Measurements from ENCODE around the gene RPS24. TPM values are rescaled to one million over a fixed set of nuclear protein-coding genes. Genes with fewer than 3 reads are reported as not detected.
"Not testable (repeated sequence)": the region's sequence is repeated elsewhere in the genome, so short reads cannot be mapped to it uniquely, and the experiment has no call there.

The RPS24 gene
- total RNA-seq, 1 experiment from 2014 or later: 2,229 TPM

GRCh38 chr10:78053211-78053868 lies 19.7 kb downstream of the RPS24 start:
- peak; percentile 79 for DNase-seq (ENCODE audit: low read depth)

- DNase-seq (ENCODE audit: low read depth): no peak
Measured at GRCh38 chr10:78058562-78058961, 24.9 kb downstream of the RPS24 start.

- no peak for DNase-seq (ENCODE audit: low read depth)
Measured at GRCh38 chr10:78059906-78060702, 26.4 kb downstream of the RPS24 start.

GRCh38 chr10:78062296-78062695 lies 28.6 kb downstream of the RPS24 start:
- DNase-seq (ENCODE audit: low read depth): no peak

GRCh38 chr10:78063236-78063635 lies 29.6 kb downstream of the RPS24 start:
- DNase-seq (ENCODE audit: low read depth): no peak

GRCh38 chr10:78064919-78065318 lies 31.3 kb downstream of the RPS24 start:
- DNase-seq (ENCODE audit: low read depth): not testable (repeated sequence)

GRCh38 chr10:78065611-78066010 lies 31.9 kb downstream of the RPS24 start:
- DNase-seq (ENCODE audit: low read depth): no peak

GRCh38 chr10:78066012-78066411 lies 32.3 kb downstream of the RPS24 start:
- DNase-seq (ENCODE audit: low read depth): no peak

GRCh38 chr10:78066728-78067430 lies 33.2 kb downstream of the RPS24 start:
- no peak for DNase-seq (ENCODE audit: low read depth)

GRCh38 chr10:78069151-78069550 lies 35.5 kb downstream of the RPS24 start:
- no peak for DNase-seq (ENCODE audit: low read depth)

GRCh38 chr10:78070064-78070463 lies 36.4 kb downstream of the RPS24 start:
- not testable (repeated sequence) for DNase-seq (ENCODE audit: low read depth)

- no peak for DNase-seq (ENCODE audit: low read depth)
Measured at GRCh38 chr10:78070726-78071125, 37.1 kb downstream of the RPS24 start.

GRCh38 chr10:78071140-78071856 lies 37.6 kb downstream of the RPS24 start:
- DNase-seq (ENCODE audit: low read depth): no peak

GRCh38 chr10:78071857-78072179 lies 38.2 kb downstream of the RPS24 start:
- DNase-seq (ENCODE audit: low read depth): no peak

GRCh38 chr10:78072504-78072903 lies 38.8 kb downstream of the RPS24 start:
- DNase-seq (ENCODE audit: low read depth): no peak

- DNase-seq (ENCODE audit: low read depth): not testable (repeated sequence)
Measured at GRCh38 chr10:78075806-78076205, 42.1 kb downstream of the RPS24 start.

GRCh38 chr10:78078539-78079330 lies 45.1 kb downstream of the RPS24 start:
- no peak for DNase-seq (ENCODE audit: low read depth)

GRCh38 chr10:78079411-78079810 lies 45.7 kb downstream of the RPS24 start:
- DNase-seq (ENCODE audit: low read depth): no peak

- no peak for DNase-seq (ENCODE audit: low read depth)
Measured at GRCh38 chr10:78081292-78081691, 47.6 kb downstream of the RPS24 start.

GRCh38 chr10:78082636-78083035 lies 49.0 kb downstream of the RPS24 start:
- DNase-seq (ENCODE audit: low read depth): no peak

Measured in RPMI7951 (cell line).